ENCODE results near the gene CCDC30.

GRCh38 chr1:42419126-42419821, 43.8 kb upstream of the CCDC30 start:
- TF ChIP-seq CTCF (IDR thresholded peaks at IDR 0.05) (no peak), EP300 (IDR thresholded peaks at IDR 0.05) (no peak)
